Chondrocyte (in vitro differentiated cells): ENCODE measurements around the gene WDR1. TPM values are rescaled to one million over a fixed set of nuclear protein-coding genes. Genes with fewer than 3 reads are reported as not detected.
A peak's percentile ranks its signal among the peaks of the same experiment; 100 is the strongest.

Experiments used
- DNase-seq: peaks from one replicate; pipeline ENCODE4 v3.0.0; 2021; ENCODE audit warnings: mixed read lengths, low spot score
- H3K27ac Mint-ChIP-seq: one replicate; pipeline ENCODE4 v1.8.0; 2021; ENCODE audit warnings: mild to moderate bottlenecking, moderate library complexity, mixed read lengths; ENCODE audit not compliant: unreplicated experiment
- H3K27me3 Mint-ChIP-seq: 2 replicates; pipeline ENCODE4 v1.8.0; 2021; ENCODE audit warnings: low read depth, mixed read lengths
- H3K36me3 Mint-ChIP-seq: 2 replicates; pipeline ENCODE4 v1.8.0; 2021; ENCODE audit warnings: low read depth, mixed read lengths
- H3K4me1 Mint-ChIP-seq: 2 replicates; pipeline ENCODE4 v1.8.0; 2021; ENCODE audit warnings: low read depth, mild to moderate bottlenecking, mixed read lengths
- H3K4me3 Mint-ChIP-seq: one replicate; pipeline ENCODE4 v1.8.0; 2021; ENCODE audit warnings: mild to moderate bottlenecking, moderate library complexity, mixed read lengths; ENCODE audit not compliant: unreplicated experiment
- H3K9me3 Mint-ChIP-seq: 2 replicates; pipeline ENCODE4 v1.8.0; 2021; ENCODE audit warnings: low read depth, mixed read lengths
- long read RNA-seq: library from polyadenylated mRNA; stranded (forward); transcript quantifications from one replicate; pipeline ENCODE4 v2.0.0, GENCODE V29; 2021
- total RNA-seq: library from RNA; stranded (reverse); gene quantifications from 3 replicates; pipeline ENCODE4 v1.2.1, GENCODE V29; 2021
- TF ChIP-seq, protein P1 (sequence below): fragments of 200-600 bp; sonication (generic); IDR thresholded peaks from 2 replicates; pipeline ENCODE4 v1.5.0; 2021; ENCODE audit warnings: antibody characterized with exemption, mild to moderate bottlenecking, moderate library complexity

WDR1 gene, protein sequence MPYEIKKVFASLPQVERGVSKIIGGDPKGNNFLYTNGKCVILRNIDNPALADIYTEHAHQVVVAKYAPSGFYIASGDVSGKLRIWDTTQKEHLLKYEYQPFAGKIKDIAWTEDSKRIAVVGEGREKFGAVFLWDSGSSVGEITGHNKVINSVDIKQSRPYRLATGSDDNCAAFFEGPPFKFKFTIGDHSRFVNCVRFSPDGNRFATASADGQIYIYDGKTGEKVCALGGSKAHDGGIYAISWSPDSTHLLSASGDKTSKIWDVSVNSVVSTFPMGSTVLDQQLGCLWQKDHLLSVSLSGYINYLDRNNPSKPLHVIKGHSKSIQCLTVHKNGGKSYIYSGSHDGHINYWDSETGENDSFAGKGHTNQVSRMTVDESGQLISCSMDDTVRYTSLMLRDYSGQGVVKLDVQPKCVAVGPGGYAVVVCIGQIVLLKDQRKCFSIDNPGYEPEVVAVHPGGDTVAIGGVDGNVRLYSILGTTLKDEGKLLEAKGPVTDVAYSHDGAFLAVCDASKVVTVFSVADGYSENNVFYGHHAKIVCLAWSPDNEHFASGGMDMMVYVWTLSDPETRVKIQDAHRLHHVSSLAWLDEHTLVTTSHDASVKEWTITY
- 312 to 483 TPM (median 462 TPM) in 3 replicates for total RNA-seq
- long read RNA-seq, transcript WDR1-203 (15 exons, 3,142 nt), result major isoform, 706 of 848 reads
- long read RNA-seq, transcript WDR1-202 (12 exons, 2,722 nt), result minor isoform, 35 of 848 reads
- long read RNA-seq, partial matches to known transcripts, result 67 of 848 reads
- long read RNA-seq, other reads (novel, unspliced or antisense), result 39 of 848 reads

DNA sequence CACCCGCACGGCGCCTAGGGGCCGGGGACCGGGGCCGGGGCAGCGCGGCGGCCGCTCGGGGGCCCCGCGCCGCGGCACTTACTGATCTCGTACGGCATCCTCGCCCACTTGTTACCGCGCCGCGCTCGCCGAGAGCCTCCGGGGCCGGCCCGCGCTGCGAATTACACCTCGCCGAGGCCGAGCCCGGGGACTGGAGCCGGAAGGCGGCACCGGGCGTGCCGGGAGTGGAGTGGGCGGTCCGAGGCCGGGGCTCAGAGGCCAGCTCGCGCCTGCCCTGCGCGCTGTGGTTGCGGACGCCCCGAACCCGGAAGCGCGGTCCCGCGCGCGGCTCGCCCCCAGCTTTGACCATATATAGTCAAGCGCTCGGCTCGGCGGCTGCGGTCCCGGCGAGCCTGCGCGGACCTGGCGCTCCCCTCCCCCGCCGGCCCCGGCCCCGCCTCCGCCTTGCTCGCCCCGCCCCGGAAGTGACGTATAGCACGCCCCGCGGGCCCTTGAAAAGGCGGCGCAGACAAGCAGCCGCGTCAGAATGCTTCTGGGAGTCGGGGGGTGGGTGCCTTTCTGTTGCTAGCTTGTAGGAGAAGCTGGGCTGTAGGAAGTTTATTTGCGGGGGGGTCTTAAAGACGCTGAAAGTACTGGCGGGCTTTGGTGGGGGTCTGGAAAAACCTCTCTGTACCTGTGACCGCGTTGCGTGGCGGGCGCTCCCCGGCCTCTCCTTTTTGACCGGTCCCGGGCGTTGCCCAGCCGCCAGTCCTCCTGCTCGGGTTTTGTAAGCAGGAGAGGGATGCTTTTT, at the start of gene WDR1:
WDR1 (minus strand) TSS at position 231 of the 790 bp plus-strand sequence; CDS start at position 98, 133 bp downstream.
- peaks cover 59% of the 10 kb centered on the region for H3K4me1 Mint-ChIP-seq
- no peaks in the 10 kb centered on the region for H3K27me3 Mint-ChIP-seq
- H3K4me3 Mint-ChIP-seq, result peak within 1 kb of the TSS; percentile 93
- DNase-seq, result no peak
- no peaks in the 10 kb centered on the region for H3K9me3 Mint-ChIP-seq
- peak within 1 kb of the TSS; percentile 88 for H3K27ac Mint-ChIP-seq
- H3K36me3 Mint-ChIP-seq, result peaks cover 29% of the 10 kb centered on the region
- TF ChIP-seq, protein P1, sequence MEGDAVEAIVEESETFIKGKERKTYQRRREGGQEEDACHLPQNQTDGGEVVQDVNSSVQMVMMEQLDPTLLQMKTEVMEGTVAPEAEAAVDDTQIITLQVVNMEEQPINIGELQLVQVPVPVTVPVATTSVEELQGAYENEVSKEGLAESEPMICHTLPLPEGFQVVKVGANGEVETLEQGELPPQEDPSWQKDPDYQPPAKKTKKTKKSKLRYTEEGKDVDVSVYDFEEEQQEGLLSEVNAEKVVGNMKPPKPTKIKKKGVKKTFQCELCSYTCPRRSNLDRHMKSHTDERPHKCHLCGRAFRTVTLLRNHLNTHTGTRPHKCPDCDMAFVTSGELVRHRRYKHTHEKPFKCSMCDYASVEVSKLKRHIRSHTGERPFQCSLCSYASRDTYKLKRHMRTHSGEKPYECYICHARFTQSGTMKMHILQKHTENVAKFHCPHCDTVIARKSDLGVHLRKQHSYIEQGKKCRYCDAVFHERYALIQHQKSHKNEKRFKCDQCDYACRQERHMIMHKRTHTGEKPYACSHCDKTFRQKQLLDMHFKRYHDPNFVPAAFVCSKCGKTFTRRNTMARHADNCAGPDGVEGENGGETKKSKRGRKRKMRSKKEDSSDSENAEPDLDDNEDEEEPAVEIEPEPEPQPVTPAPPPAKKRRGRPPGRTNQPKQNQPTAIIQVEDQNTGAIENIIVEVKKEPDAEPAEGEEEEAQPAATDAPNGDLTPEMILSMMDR, result no peak

DNA sequence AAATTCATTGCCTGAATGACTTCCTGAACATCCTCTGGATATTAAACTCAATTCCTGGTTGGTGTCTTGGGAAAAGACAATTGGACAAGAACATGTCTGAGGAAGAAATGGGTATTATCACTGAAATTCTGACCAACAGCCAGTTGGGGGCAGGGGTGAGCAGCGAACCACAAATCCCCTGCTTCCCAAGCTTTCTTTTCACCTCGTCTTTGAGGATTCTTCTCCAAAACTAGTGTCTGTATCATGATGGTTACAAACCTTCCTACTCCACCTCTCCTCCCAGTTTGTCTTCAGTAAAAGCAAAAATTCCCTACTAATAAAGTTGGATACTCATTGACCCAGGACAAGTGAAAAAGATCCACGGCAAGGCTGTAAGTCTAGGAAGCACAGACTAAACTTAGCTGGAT, 48.3 kb upstream of the WDR1 start:
- Mint-ChIP-seq H3K9me3 (no peaks in the 10 kb centered on the region), H3K27me3 (peaks cover 24% of the 10 kb centered on the region), H3K4me3 (no peak overlapping the region), H3K36me3 (no peaks in the 10 kb centered on the region), H3K27ac (no peak overlapping the region), H3K4me1 (peaks cover 8% of the 10 kb centered on the region)
- TF ChIP-seq, protein P1, result peak; percentile 82
- no peak for DNase-seq

DNA sequence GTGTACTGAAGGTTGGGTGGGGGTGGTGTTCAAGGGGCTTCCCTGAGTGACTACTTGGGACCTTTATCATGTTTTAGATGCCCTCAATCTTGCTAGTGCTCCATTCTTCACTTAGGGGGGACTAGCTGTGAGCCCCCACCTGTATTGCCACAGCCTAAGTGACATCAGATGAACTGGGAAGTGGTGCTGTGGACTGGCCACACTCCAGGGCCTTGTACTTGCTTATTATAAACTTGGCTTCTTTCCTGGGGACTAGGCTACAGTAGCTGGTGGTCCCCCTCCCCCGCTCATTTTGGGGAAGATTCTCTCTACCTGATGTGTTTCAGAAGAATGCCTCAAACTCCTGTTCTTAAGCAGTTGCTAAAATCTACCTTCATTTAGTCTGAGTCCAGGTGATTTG, 46.7 kb upstream of the WDR1 start:
- peaks cover 8% of the 10 kb centered on the region for H3K4me1 Mint-ChIP-seq
- H3K9me3 Mint-ChIP-seq, result no peaks in the 10 kb centered on the region
- H3K4me3 Mint-ChIP-seq, result no peak overlapping the region
- no peak for DNase-seq
- peaks cover 31% of the 10 kb centered on the region for H3K27me3 Mint-ChIP-seq
- H3K27ac Mint-ChIP-seq, result no peak overlapping the region
- TF ChIP-seq, protein P1, result no peak
- no peaks in the 10 kb centered on the region for H3K36me3 Mint-ChIP-seq

DNA sequence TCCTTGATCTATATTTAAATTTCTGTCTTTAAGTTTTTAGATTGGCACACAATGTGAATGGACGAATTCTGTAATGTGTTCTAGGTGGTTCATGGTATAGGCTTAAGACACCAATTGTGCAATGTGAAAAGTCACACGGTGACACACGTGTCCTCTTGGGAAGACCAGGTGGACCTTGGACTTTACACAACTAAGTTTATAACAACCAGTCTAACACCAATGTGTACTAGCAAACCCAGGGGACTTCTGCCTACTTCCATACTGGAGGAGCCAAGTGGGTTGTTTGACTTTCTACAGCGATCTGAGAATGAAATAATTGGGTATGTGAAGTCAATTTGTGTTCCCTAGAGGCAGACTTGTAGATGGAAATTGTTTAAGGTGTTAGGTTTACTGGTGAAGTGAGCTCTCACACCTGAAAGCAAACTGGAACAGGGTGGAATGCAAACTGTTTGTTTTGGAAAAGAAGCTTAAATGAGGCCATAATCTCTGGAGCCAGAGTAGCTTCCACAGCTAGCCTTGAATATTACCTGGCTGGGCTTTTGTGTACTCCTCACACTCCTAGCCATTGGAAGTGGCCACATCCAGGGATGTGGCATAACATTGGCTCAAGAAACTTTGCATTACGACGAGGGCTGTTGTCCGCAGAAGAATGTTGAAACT, 45.9 kb upstream of the WDR1 start:
- peaks cover 29% of the 10 kb centered on the region for H3K27me3 Mint-ChIP-seq
- no peaks in the 10 kb centered on the region for H3K36me3 Mint-ChIP-seq
- TF ChIP-seq, protein P1, result no peak
- H3K4me3 Mint-ChIP-seq, result no peak overlapping the region
- DNase-seq, result no peak
- H3K4me1 Mint-ChIP-seq, result peaks cover 12% of the 10 kb centered on the region
- H3K9me3 Mint-ChIP-seq, result no peaks in the 10 kb centered on the region
- H3K27ac Mint-ChIP-seq, result no peak overlapping the region
